C4-2B (cell line): ENCODE results near the gene ANXA4.

Experiments used
- H3K27ac ChIP-seq: fragments of 450-650 bp; 2 replicates; pipeline ENCODE4 v1.5.1; 2017
- CTCF ChIP-seq: fragments of 450-650 bp; conservative IDR thresholded peaks from 2 replicates; pipeline ENCODE4 v1.5.1; 2017; ENCODE audit warnings: mild to moderate bottlenecking
- ZFX ChIP-seq: fragments of 450-650 bp; IDR thresholded peaks from 2 replicates; pipeline ENCODE4 v1.6.1; 2017

ANXA4 gene

GRCh38 chr2:69774984-69775982, 33.3 kb downstream of the ANXA4 start:
- TF ChIP-seq CTCF, result no peak
- no peak for TF ChIP-seq ZFX
- H3K27ac ChIP-seq, result no peak overlapping the region

GRCh38 chr2:69776886-69777785, 35.2 kb downstream of the ANXA4 start:
- TF ChIP-seq CTCF (no peak), ZFX (no peak)
- no peak overlapping the region for H3K27ac ChIP-seq

GRCh38 chr2:69777786-69778105, 35.8 kb downstream of the ANXA4 start:
- no peak overlapping the region for H3K27ac ChIP-seq
- no peak for TF ChIP-seq ZFX
- TF ChIP-seq CTCF, result no peak

GRCh38 chr2:69779258-69780001, 37.5 kb downstream of the ANXA4 start:
- no peak overlapping the region for H3K27ac ChIP-seq
- TF ChIP-seq ZFX (no peak), CTCF (no peak)

- TF ChIP-seq ZFX (no peak), CTCF (no peak)
- peak overlapping the region; percentile 55 for H3K27ac ChIP-seq
These were observed 39.0 kb downstream of the ANXA4 start for GRCh38 chr2:69780921-69781320.

- TF ChIP-seq ZFX, result no peak
- no peak for TF ChIP-seq CTCF
- peak overlapping the region; percentile 63; the same call in 1 of the 2 replicates for H3K27ac ChIP-seq
These were observed 39.7 kb downstream of the ANXA4 start for GRCh38 chr2:69781321-69782248.
